SK-N-SH treated with all-trans-retinoic acid at 6 μM for 48 hours (cell line): ENCODE measurements around the gene GGA1.

Experiments used
- ATAC-seq: fragments of 200-7000 bp; cut with Tn5 transposase; 3 replicates; pipeline ENCODE4 v1.9.1; 2020; ENCODE audit warnings: mild to moderate bottlenecking, moderate library complexity
- ARNTL ChIP-seq: fragments of 450-650 bp; formaldehyde crosslinking; IDR thresholded peaks from 2 replicates; pipeline ENCODE4 v1.5.0; 2020; ENCODE audit warnings: low read depth, mild to moderate bottlenecking, moderate library complexity, borderline replicate concordance
- BACH2 ChIP-seq: fragments of 250-450 bp; sonication (Bioruptor Pico); IDR thresholded peaks from 2 replicates; pipeline ENCODE4 v1.9.0; 2021; ENCODE audit warnings: mild to moderate bottlenecking, borderline replicate concordance
- CSDC2 ChIP-seq: fragments of 250-450 bp; sonication (Bioruptor Pico); IDR thresholded peaks from 2 replicates; pipeline ENCODE4 v1.5.0; 2020; ENCODE audit warnings: mild to moderate bottlenecking, moderate library complexity
- CSRNP3 ChIP-seq: fragments of 250-450 bp; sonication (Bioruptor Pico); IDR thresholded peaks from 2 replicates; pipeline ENCODE4 v1.5.1; 2021; ENCODE audit warnings: mild to moderate bottlenecking, moderate library complexity
- ESRRG ChIP-seq: fragments of 250-450 bp; sonication (Bioruptor Pico); IDR thresholded peaks from 2 replicates; pipeline ENCODE4 v1.6.1; 2021; ENCODE audit warnings: mild to moderate bottlenecking
- GLIS3 ChIP-seq: fragments of 250-450 bp; sonication (Bioruptor Pico); IDR thresholded peaks from 2 replicates; pipeline ENCODE4 v1.5.0; 2020; ENCODE audit warnings: mild to moderate bottlenecking, moderate library complexity
- ISL1 ChIP-seq: fragments of 250-450 bp; sonication (Bioruptor Pico); IDR thresholded peaks from 2 replicates; pipeline ENCODE4 v2.1.2; 2022; ENCODE audit warnings: mild to moderate bottlenecking, moderate library complexity
- OSR1 ChIP-seq: fragments of 250-450 bp; sonication (Bioruptor Pico); IDR thresholded peaks from 2 replicates; pipeline ENCODE4 v1.8.0; 2022; ENCODE audit warnings: moderate library complexity, mild to moderate bottlenecking, inconsistent platforms
- POU6F1 ChIP-seq: fragments of 250-450 bp; sonication (Bioruptor Pico); IDR thresholded peaks from 2 replicates; pipeline ENCODE4 v1.8.0; 2021; ENCODE audit warnings: low read depth, mild to moderate bottlenecking, moderate library complexity, borderline replicate concordance
- PPARA ChIP-seq: fragments of 250-450 bp; sonication (Bioruptor Pico); IDR thresholded peaks from 2 replicates; pipeline ENCODE4 v1.5.0; 2020; ENCODE audit warnings: mild to moderate bottlenecking, borderline replicate concordance
- RARB ChIP-seq: fragments of 250-450 bp; sonication (Bioruptor Pico); IDR thresholded peaks from 2 replicates; pipeline ENCODE4 v1.8.0; 2021; ENCODE audit warnings: mild to moderate bottlenecking, moderate library complexity
- SNAI2 ChIP-seq: fragments of 250-450 bp; sonication (Bioruptor Pico); IDR thresholded peaks from 2 replicates; pipeline ENCODE4 v1.5.0; 2020; ENCODE audit warnings: mild to moderate bottlenecking, moderate library complexity
- TCF4 ChIP-seq: fragments of 250-450 bp; sonication (Bioruptor Pico); IDR thresholded peaks from 2 replicates; pipeline ENCODE4 v1.8.0; 2021; ENCODE audit warnings: mild to moderate bottlenecking, moderate library complexity, borderline replicate concordance
- TOX ChIP-seq: fragments of 250-450 bp; sonication (Bioruptor Pico); IDR thresholded peaks from 2 replicates; pipeline ENCODE4 v1.8.0; 2021; ENCODE audit warnings: mild to moderate bottlenecking, moderate library complexity, borderline replicate concordance
- ZC3H10 ChIP-seq: fragments of 250-450 bp; sonication (Bioruptor Pico); IDR thresholded peaks from 2 replicates; pipeline ENCODE4 v1.5.1; 2021; ENCODE audit warnings: mild to moderate bottlenecking, moderate library complexity
- ZFP3 ChIP-seq: fragments of 250-450 bp; sonication (Bioruptor Pico); IDR thresholded peaks from 2 replicates; pipeline ENCODE4 v1.5.0; 2020; ENCODE audit warnings: mild to moderate bottlenecking, moderate library complexity
- ZFP30 ChIP-seq: fragments of 450-650 bp; formaldehyde crosslinking; IDR thresholded peaks from 2 replicates; pipeline ENCODE4 v1.5.0; 2022; ENCODE audit warnings: mild to moderate bottlenecking, moderate library complexity
- ZNF565 ChIP-seq: fragments of 450-650 bp; formaldehyde crosslinking; conservative IDR thresholded peaks from 2 replicates; pipeline ENCODE4 v1.5.0; 2020; ENCODE audit warnings: low read depth, mild to moderate bottlenecking, moderate library complexity
- ZNF8 ChIP-seq: fragments of 450-650 bp; formaldehyde crosslinking; IDR thresholded peaks from 2 replicates; pipeline ENCODE4 v1.5.0; 2020; ENCODE audit warnings: mild to moderate bottlenecking, moderate library complexity
- TF ChIP-seq, protein P1 (sequence below): fragments of 250-450 bp; sonication (Bioruptor Pico); IDR thresholded peaks from 2 replicates; pipeline ENCODE4 v1.5.0; 2020; ENCODE audit warnings: mild to moderate bottlenecking, moderate library complexity
- TF ChIP-seq, protein P2 (sequence below): fragments of 250-450 bp; sonication (Bioruptor Pico); IDR thresholded peaks from 2 replicates; pipeline ENCODE4 v1.5.1; 2020; ENCODE audit warnings: low read depth, mild to moderate bottlenecking, moderate library complexity

Gene GGA1

DNA sequence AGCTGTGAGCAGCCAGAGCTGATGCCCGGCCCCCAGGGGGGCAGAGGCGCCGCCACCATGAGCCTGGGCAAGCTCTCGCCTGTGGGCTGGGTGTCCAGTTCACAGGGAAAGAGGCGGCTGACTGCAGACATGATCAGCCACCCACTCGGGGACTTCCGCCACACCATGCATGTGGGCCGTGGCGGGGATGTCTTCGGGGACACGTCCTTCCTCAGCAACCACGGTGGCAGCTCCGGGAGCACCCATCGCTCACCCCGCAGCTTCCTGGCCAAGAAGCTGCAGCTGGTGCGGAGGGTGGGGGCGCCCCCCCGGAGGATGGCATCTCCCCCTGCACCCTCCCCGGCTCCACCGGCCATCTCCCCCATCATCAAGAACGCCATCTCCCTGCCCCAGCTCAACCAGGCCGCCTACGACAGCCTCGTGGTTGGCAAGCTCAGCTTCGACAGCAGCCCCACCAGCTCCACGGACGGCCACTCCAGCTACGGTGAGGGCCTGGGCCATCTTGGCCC lies 42.3 kb upstream of the GGA1 start:
- ATAC-seq = no peak
- no peak for TF ChIP-seq TCF4 (CRISPR knock-in tag)
- TF ChIP-seq SNAI2 (CRISPR knock-in tag) = no peak
- TF ChIP-seq ZFP3 (CRISPR knock-in tag) = no peak

- ATAC-seq = peak; percentile 60
- TF ChIP-seq ZC3H10 (CRISPR knock-in tag) (no peak), RARB (CRISPR knock-in tag) (no peak), PPARA (CRISPR knock-in tag) (no peak), GLIS3 (no peak), ISL1 (CRISPR knock-in tag) (no peak), ZNF8 (no peak), OSR1 (CRISPR knock-in tag) (no peak), ZNF565 (CRISPR knock-in tag) (no peak), CSRNP3 (CRISPR knock-in tag) (no peak), BACH2 (no peak), CSDC2 (CRISPR knock-in tag) (no peak)
- TF ChIP-seq, protein P1, sequence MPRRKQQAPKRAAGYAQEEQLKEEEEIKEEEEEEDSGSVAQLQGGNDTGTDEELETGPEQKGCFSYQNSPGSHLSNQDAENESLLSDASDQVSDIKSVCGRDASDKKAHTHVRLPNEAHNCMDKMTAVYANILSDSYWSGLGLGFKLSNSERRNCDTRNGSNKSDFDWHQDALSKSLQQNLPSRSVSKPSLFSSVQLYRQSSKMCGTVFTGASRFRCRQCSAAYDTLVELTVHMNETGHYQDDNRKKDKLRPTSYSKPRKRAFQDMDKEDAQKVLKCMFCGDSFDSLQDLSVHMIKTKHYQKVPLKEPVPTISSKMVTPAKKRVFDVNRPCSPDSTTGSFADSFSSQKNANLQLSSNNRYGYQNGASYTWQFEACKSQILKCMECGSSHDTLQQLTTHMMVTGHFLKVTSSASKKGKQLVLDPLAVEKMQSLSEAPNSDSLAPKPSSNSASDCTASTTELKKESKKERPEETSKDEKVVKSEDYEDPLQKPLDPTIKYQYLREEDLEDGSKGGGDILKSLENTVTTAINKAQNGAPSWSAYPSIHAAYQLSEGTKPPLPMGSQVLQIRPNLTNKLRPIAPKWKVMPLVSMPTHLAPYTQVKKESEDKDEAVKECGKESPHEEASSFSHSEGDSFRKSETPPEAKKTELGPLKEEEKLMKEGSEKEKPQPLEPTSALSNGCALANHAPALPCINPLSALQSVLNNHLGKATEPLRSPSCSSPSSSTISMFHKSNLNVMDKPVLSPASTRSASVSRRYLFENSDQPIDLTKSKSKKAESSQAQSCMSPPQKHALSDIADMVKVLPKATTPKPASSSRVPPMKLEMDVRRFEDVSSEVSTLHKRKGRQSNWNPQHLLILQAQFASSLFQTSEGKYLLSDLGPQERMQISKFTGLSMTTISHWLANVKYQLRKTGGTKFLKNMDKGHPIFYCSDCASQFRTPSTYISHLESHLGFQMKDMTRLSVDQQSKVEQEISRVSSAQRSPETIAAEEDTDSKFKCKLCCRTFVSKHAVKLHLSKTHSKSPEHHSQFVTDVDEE (CRISPR knock-in tag) = no peak
- TF ChIP-seq, protein P2, sequence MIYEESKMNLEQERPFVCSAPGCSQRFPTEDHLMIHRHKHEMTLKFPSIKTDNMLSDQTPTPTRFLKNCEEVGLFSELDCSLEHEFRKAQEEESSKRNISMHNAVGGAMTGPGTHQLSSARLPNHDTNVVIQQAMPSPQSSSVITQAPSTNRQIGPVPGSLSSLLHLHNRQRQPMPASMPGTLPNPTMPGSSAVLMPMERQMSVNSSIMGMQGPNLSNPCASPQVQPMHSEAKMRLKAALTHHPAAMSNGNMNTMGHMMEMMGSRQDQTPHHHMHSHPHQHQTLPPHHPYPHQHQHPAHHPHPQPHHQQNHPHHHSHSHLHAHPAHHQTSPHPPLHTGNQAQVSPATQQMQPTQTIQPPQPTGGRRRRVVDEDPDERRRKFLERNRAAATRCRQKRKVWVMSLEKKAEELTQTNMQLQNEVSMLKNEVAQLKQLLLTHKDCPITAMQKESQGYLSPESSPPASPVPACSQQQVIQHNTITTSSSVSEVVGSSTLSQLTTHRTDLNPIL = no peak
Measured at GRCh38 chr22:37566903-37567798, 41.5 kb upstream of the GGA1 start.

GRCh38 chr22:37568012-37568411 lies 40.6 kb upstream of the GGA1 start:
- TF ChIP-seq TOX (CRISPR knock-in tag) (no peak), TCF4 (CRISPR knock-in tag) (no peak), ZFP30 (CRISPR knock-in tag) (no peak), ISL1 (CRISPR knock-in tag) (no peak), ARNTL (no peak), OSR1 (CRISPR knock-in tag) (no peak), GLIS3 (no peak), ZNF8 (no peak), ESRRG (CRISPR knock-in tag) (no peak), PPARA (CRISPR knock-in tag) (no peak), RARB (CRISPR knock-in tag) (no peak)
- TF ChIP-seq, protein P2 = no peak
- no peak for ATAC-seq

GRCh38 chr22:37568448-37569008 lies 40.1 kb upstream of the GGA1 start:
- no peak for TF ChIP-seq POU6F1 (CRISPR knock-in tag)
- TF ChIP-seq RARB (CRISPR knock-in tag) = no peak
- TF ChIP-seq, protein P2 = no peak
- no peak for TF ChIP-seq OSR1 (CRISPR knock-in tag)
- TF ChIP-seq ESRRG (CRISPR knock-in tag) = no peak
- TF ChIP-seq TCF4 (CRISPR knock-in tag) = no peak
- no peak for TF ChIP-seq ZFP30 (CRISPR knock-in tag)
- no peak for TF ChIP-seq BACH2
- TF ChIP-seq ZC3H10 (CRISPR knock-in tag) = no peak
- no peak for ATAC-seq
